Neuronal stem cell (in vitro differentiated cells): Measurements from ENCODE around the gene NARS2.

Source experiments
- DNase-seq: peaks from one replicate; pipeline ENCODE4 v3.0.0-alpha.2; 2013; ENCODE audit warnings: low spot score
- H2AFZ ChIP-seq: one replicate; pipeline ENCODE4 v1.6.1; 2013; ENCODE audit warnings: mild to moderate bottlenecking, low read length, inconsistent platforms
- H2AK5ac ChIP-seq: 2 replicates; pipeline ENCODE4 v1.6.1; 2013; ENCODE audit warnings: low read depth, mild to moderate bottlenecking, inconsistent platforms, low read length, moderate library complexity, mixed read lengths
- H2BK120ac ChIP-seq: 2 replicates; pipeline ENCODE4 v1.6.1; 2013; ENCODE audit warnings: low read depth, mild to moderate bottlenecking, inconsistent platforms, low read length, moderate library complexity, mixed read lengths
- H2BK12ac ChIP-seq: one replicate; pipeline ENCODE4 v1.6.1; 2013; ENCODE audit warnings: low read length, inconsistent platforms
- H2BK15ac ChIP-seq: 2 replicates; pipeline ENCODE4 v1.6.1; 2013; ENCODE audit warnings: mild to moderate bottlenecking, low read length, inconsistent platforms, mixed read lengths
- H2BK5ac ChIP-seq: one replicate; pipeline ENCODE4 v1.6.1; 2013; ENCODE audit warnings: inconsistent platforms, mild to moderate bottlenecking, low read length, moderate library complexity
- H3K14ac ChIP-seq: one replicate; pipeline ENCODE4 v1.6.1; 2013; ENCODE audit warnings: low read length, inconsistent platforms
- H3K18ac ChIP-seq: 2 replicates; pipeline ENCODE4 v1.6.1; 2013; ENCODE audit warnings: low read length, inconsistent platforms
- H3K23ac ChIP-seq: 2 replicates; pipeline ENCODE4 v1.6.1; 2013; ENCODE audit warnings: low read depth, mild to moderate bottlenecking, mixed read lengths, low read length, inconsistent platforms; ENCODE audit not compliant: poor library complexity
- H3K27ac ChIP-seq: replicated peaks from 3 replicates; pipeline ENCODE4 v1.5.1; 2013; ENCODE audit warnings: low read length, inconsistent platforms
- H3K27me3 ChIP-seq, 3 experiments: 2 replicates each; pipeline ENCODE4 v1.6.1; 2013; ENCODE audit warnings: low read length in 3 of 3, mild to moderate bottlenecking in 2 of 3, inconsistent platforms in 1 of 3, low read depth in 1 of 3, mixed read lengths in 1 of 3, moderate library complexity in 1 of 3; ENCODE audit not compliant: control insufficient read depth in 3 of 3, insufficient read depth in 3 of 3
- H3K36me3 ChIP-seq, 2 donors: replicated peaks in 1 of 2; 2 replicates each; pipeline ENCODE4 v1.6.1; 2013; ENCODE audit warnings: low read length in 2 of 2; ENCODE audit not compliant: control insufficient read depth in 2 of 2, insufficient read depth in 2 of 2
- H3K4ac ChIP-seq: 2 replicates; pipeline ENCODE4 v1.6.1; 2013; ENCODE audit warnings: inconsistent platforms, mild to moderate bottlenecking, low read length, moderate library complexity
- H3K4me1 ChIP-seq, 2 donors: 1 replicate in 1 of 2; 2 replicates in 1 of 2; pipeline ENCODE4 v1.6.1; 2013; ENCODE audit warnings: low read length in 2 of 2, low read depth in 1 of 2; ENCODE audit not compliant: control insufficient read depth in 2 of 2, insufficient read depth in 1 of 2
- H3K4me2 ChIP-seq: one replicate; pipeline ENCODE4 v1.6.1; 2013; ENCODE audit warnings: mild to moderate bottlenecking, low read length, inconsistent platforms; ENCODE audit not compliant: insufficient read depth, poor library complexity, severe bottlenecking
- H3K4me3 ChIP-seq, 2 donors: 2 replicates each; pipeline ENCODE4 v1.5.1; 2013; ENCODE audit warnings: low read length in 2 of 2, mild to moderate bottlenecking in 2 of 2, inconsistent platforms in 1 of 2, moderate library complexity in 1 of 2
- H3K79me1 ChIP-seq: one replicate; pipeline ENCODE4 v1.6.1; 2013; ENCODE audit warnings: low read depth, mild to moderate bottlenecking, inconsistent platforms, low read length, moderate library complexity
- H3K9ac ChIP-seq: one replicate; pipeline ENCODE4 v1.6.1; 2013; ENCODE audit warnings: mild to moderate bottlenecking, low read depth, low read length, inconsistent platforms; ENCODE audit not compliant: poor library complexity
- H3K9me3 ChIP-seq, 2 donors: replicated peaks in 1 of 2; 2 replicates each; pipeline versions ENCODE3 to v1.6.1; 2013; ENCODE audit warnings: low read length in 2 of 2, mild to moderate bottlenecking in 2 of 2, inconsistent platforms in 1 of 2, low read depth in 1 of 2, mixed read lengths in 1 of 2, moderate library complexity in 1 of 2; ENCODE audit not compliant: control insufficient read depth in 2 of 2, insufficient read depth in 1 of 2
- H4K8ac ChIP-seq: one replicate; pipeline ENCODE4 v1.6.1; 2013; ENCODE audit warnings: low read depth, mild to moderate bottlenecking, inconsistent platforms, low read length, moderate library complexity
- H4K91ac ChIP-seq: one replicate; pipeline ENCODE4 v1.6.1; 2013; ENCODE audit warnings: low read length, low read depth, mild to moderate bottlenecking, inconsistent platforms; ENCODE audit not compliant: poor library complexity
- WGBS, 2 donors: extraction: QIAGEN DNeasy Blood & Tissue Kit; methylation state at CpG; one replicate each; pipeline ENCODE4 v1.1.7; 2013; ENCODE audit warnings: missing lambda C conversion rate in 2 of 2, mixed read lengths in 1 of 2; ENCODE audit not compliant: insufficient read length in 2 of 2, insufficient replicate concordance in 1 of 2; ENCODE audit errors: extremely low coverage in 2 of 2; 5-methylcytosine and 5-hydroxymethylcytosine counted together

The NARS2 gene

GRCh38 chr11:78428773-78429172 is 145.9 kb downstream of the NARS2 start:
- H3K18ac ChIP-seq = no peak overlapping the region
- H2BK5ac ChIP-seq = no peak overlapping the region
- H3K9me3 ChIP-seq = no peaks in the 10 kb centered on the region
- no peak overlapping the region for H2AFZ ChIP-seq
- no peak overlapping the region for H3K4me2 ChIP-seq
- H3K79me1 ChIP-seq = no peaks in the 10 kb centered on the region
- H2BK15ac ChIP-seq = no peak overlapping the region
- WGBS, 2 donors = no CpG with 5 or more reads among the region's 3 CpGs
- peaks cover 3 to 5% of the 10 kb centered on the region in 2 donors for H3K4me1 ChIP-seq
- H3K4ac ChIP-seq = no peak overlapping the region
- H3K4me3 ChIP-seq = no peak overlapping the region
- H3K36me3 ChIP-seq = peaks cover 0 to 3% of the 10 kb centered on the region in 2 donors
- no peak overlapping the region for H2BK120ac ChIP-seq
- no peak for DNase-seq
- H3K27ac ChIP-seq = no peak overlapping the region
- no peak overlapping the region for H3K14ac ChIP-seq
- H3K23ac ChIP-seq = no peak overlapping the region
- H3K9ac ChIP-seq = no peak overlapping the region
- H3K27me3 ChIP-seq = no peaks in the 10 kb centered on the region
- no peak overlapping the region for H4K8ac ChIP-seq
- H2BK12ac ChIP-seq = no peak overlapping the region
- H4K91ac ChIP-seq = no peak overlapping the region
- no peak overlapping the region for H2AK5ac ChIP-seq

DNA sequence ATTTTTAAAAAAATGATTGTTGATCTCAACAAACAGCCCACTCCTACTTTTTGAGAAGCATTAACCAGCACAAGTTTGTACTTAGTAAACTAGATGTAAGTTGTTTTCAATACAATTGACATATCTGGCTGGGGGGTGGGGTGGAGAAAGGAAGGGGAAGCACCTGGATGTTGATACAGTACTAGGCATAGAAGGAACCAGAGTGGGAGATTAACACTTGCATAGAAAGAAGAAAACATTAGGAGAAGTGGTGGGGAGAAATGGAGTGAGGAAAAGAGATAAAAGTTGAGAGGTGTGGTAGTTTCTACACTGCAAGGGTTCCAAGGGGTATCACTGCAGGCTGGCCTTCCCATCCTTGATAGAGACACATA is 146.4 kb downstream of the NARS2 start:
- H3K9ac ChIP-seq = no peak overlapping the region
- H4K8ac ChIP-seq = no peak overlapping the region
- no peak overlapping the region for H2BK15ac ChIP-seq
- H3K23ac ChIP-seq = no peak overlapping the region
- no peak overlapping the region for H2BK5ac ChIP-seq
- H3K9me3 ChIP-seq = no peaks in the 10 kb centered on the region
- no peak overlapping the region for H4K91ac ChIP-seq
- H3K4me2 ChIP-seq = no peak overlapping the region
- no peak overlapping the region for H3K14ac ChIP-seq
- H2AK5ac ChIP-seq = no peak overlapping the region
- H3K27ac ChIP-seq = no peak overlapping the region
- H3K36me3 ChIP-seq = peaks cover 0 to 3% of the 10 kb centered on the region in 2 donors
- no peak for DNase-seq
- no peak overlapping the region for H3K4ac ChIP-seq
- H2AFZ ChIP-seq = no peak overlapping the region
- peaks cover 3 to 5% of the 10 kb centered on the region in 2 donors for H3K4me1 ChIP-seq
- no peak overlapping the region for H2BK12ac ChIP-seq
- H3K18ac ChIP-seq = no peak overlapping the region
- H3K4me3 ChIP-seq = no peak overlapping the region
- no peaks in the 10 kb centered on the region for H3K79me1 ChIP-seq
- H2BK120ac ChIP-seq = no peak overlapping the region
- H3K27me3 ChIP-seq = no peaks in the 10 kb centered on the region

- Histone ChIP-seq H3K4me3 (no peak overlapping the region), H3K36me3 (peaks cover 0 to 3% of the 10 kb centered on the region in 2 donors), H3K9me3 (no peaks in the 10 kb centered on the region), H2BK12ac (no peak overlapping the region), H4K8ac (no peak overlapping the region), H3K79me1 (no peaks in the 10 kb centered on the region), H3K23ac (no peak overlapping the region), H3K27me3 (no peaks in the 10 kb centered on the region), H2AFZ (no peak overlapping the region), H3K14ac (no peak overlapping the region), H4K91ac (no peak overlapping the region), H3K9ac (no peak overlapping the region), H2AK5ac (no peak overlapping the region), H2BK120ac (no peak overlapping the region), H3K4me2 (no peak overlapping the region), H3K4ac (no peak overlapping the region), H2BK5ac (no peak overlapping the region), H3K27ac (no peak overlapping the region), H3K18ac (no peak overlapping the region), H2BK15ac (no peak overlapping the region), H3K4me1 (peaks cover 3 to 5% of the 10 kb centered on the region in 2 donors)
- DNase-seq = no peak
- no CpG with 5 or more reads among the region's 11 CpGs for WGBS, 2 donors
Observed at GRCh38 chr11:78427615-78428265, 146.9 kb downstream of the NARS2 start.

- Histone ChIP-seq H2BK15ac (no peak overlapping the region), H3K18ac (no peak overlapping the region), H3K4me1 (peaks cover 3 to 5% of the 10 kb centered on the region in 2 donors), H3K27ac (no peak overlapping the region), H3K4ac (no peak overlapping the region), H3K36me3 (peaks cover 0 to 3% of the 10 kb centered on the region in 2 donors), H3K23ac (no peak overlapping the region), H2BK5ac (no peak overlapping the region), H3K79me1 (no peaks in the 10 kb centered on the region), H2BK120ac (no peak overlapping the region), H3K27me3 (no peaks in the 10 kb centered on the region), H3K4me2 (no peak overlapping the region), H3K9me3 (no peaks in the 10 kb centered on the region), H3K14ac (no peak overlapping the region), H3K9ac (no peak overlapping the region), H2BK12ac (no peak overlapping the region), H2AFZ (no peak overlapping the region), H4K8ac (no peak overlapping the region), H4K91ac (no peak overlapping the region), H2AK5ac (no peak overlapping the region), H3K4me3 (no peak overlapping the region)
- no peak for DNase-seq
- no CpG with 5 or more reads among the region's 1 CpG for WGBS, 2 donors
Observed at GRCh38 chr11:78426845-78427244, 147.8 kb downstream of the NARS2 start.
